Measurements from ENCODE around the gene WDR82. TPM values are rescaled to one million over a fixed set of nuclear protein-coding genes. Genes with fewer than 3 reads are reported as not detected.

The WDR82 gene
- total and polyA plus RNA-seq, 10 of the 15 experiments (the other 5 are each of a cell fraction or from before 2014, with no cell fraction given): 10.1 to 82.4 (median 48.7) TPM

DNA sequence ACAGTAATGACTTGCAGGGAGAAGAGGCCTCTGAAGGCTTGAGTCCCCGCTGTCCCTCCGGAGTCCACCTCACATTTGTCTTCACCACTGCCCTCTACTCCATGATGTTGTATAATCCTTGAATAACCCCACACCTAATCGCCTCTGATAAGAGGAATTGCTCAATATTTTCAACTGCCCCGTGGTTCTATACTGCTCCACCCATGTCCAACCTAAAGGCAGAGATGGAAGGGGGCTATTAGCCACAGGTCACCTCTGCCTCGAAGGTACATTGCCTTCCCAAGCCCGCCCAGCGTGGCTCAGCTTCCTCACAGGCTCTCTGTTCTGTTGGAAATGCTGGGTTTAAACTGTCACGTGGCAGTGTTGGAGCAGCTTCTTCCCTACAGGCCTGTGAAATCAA, 65.4 kb downstream of the WDR82 start (continued):
- TF ChIP-seq, protein P1, sequence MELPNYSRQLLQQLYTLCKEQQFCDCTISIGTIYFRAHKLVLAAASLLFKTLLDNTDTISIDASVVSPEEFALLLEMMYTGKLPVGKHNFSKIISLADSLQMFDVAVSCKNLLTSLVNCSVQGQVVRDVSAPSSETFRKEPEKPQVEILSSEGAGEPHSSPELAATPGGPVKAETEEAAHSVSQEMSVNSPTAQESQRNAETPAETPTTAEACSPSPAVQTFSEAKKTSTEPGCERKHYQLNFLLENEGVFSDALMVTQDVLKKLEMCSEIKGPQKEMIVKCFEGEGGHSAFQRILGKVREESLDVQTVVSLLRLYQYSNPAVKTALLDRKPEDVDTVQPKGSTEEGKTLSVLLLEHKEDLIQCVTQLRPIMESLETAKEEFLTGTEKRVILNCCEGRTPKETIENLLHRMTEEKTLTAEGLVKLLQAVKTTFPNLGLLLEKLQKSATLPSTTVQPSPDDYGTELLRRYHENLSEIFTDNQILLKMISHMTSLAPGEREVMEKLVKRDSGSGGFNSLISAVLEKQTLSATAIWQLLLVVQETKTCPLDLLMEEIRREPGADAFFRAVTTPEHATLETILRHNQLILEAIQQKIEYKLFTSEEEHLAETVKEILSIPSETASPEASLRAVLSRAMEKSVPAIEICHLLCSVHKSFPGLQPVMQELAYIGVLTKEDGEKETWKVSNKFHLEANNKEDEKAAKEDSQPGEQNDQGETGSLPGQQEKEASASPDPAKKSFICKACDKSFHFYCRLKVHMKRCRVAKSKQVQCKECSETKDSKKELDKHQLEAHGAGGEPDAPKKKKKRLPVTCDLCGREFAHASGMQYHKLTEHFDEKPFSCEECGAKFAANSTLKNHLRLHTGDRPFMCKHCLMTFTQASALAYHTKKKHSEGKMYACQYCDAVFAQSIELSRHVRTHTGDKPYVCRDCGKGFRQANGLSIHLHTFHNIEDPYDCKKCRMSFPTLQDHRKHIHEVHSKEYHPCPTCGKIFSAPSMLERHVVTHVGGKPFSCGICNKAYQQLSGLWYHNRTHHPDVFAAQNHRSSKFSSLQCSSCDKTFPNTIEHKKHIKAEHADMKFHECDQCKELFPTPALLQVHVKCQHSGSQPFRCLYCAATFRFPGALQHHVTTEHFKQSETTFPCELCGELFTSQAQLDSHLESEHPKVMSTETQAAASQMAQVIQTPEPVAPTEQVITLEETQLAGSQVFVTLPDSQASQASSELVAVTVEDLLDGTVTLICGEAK (IDR thresholded peaks at IDR 0.05; ENCODE audit: borderline replicate concordance): no peak
- TF ChIP-seq ZNF622 (IDR thresholded peaks at IDR 0.05): no peak

DNA sequence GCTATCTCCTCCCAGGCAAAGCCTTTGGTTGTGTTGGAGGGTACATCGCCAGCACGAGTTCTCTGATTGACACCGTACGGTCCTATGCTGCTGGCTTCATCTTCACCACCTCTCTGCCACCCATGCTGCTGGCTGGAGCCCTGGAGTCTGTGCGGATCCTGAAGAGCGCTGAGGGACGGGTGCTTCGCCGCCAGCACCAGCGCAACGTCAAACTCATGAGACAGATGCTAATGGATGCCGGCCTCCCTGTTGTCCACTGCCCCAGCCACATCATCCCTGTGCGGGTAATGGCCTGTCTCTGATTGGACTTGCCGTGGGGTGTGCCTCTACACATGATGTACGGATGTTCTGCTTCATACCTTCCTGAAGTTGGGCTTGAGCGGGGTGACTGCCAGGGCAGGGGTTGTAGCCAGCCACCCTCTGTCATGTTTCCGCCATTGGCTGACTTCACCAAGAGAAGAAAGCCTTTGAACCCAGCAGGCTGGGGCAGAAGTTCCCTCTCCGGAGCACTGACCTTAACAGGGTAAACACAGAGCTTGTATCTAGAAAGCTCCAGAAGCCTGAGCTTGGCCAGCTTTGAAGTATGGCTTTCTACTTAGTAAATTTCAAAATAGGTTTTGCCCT, 67.1 kb downstream of the WDR82 start:
- H4K20me1 ChIP-seq (ENCODE audit: control insufficient read depth, insufficient read depth): no peaks in the 10 kb centered on the region
- ATAC-seq (no peak), DNase-seq (ENCODE audit: low read depth, low spot score) (no peak), FAIRE-seq (no peak)
- no TSS peak for BruUV-seq (replicated peaks)
- no peaks in the 10 kb centered on the region; the same call in 1 of the 2 replicates for H3K79me2 ChIP-seq (ENCODE audit: control insufficient read depth, insufficient read depth, low read length)
- peak; percentile 30; the same call in 1 of the 2 replicates for TF ChIP-seq POLR2A (IDR thresholded peaks at IDR 0.05; ENCODE audit: low read depth, low read length)
- TF ChIP-seq CBX5 (IDR thresholded peaks at IDR 0.05; ENCODE audit: low read depth): no peak
- TF ChIP-seq SREBF2 (IDR thresholded peaks at IDR 0.05; ENCODE audit: low read length): no peak
- TF ChIP-seq HDGF (IDR thresholded peaks at IDR 0.05): no peak
- ChIA-PET SMC1A (ENCODE audit: uncharacterized antibody, unreplicated experiment) (interaction anchor here (0.5 kb wide), 1 partner anchor 30 kb away, joined by 4 read pairs; no protein-coding TSS in a partner anchor), POLR2A (interaction anchor here (1.0 to 1.5 kb wide), 3 partner anchors 10 to 49 kb away, joined by 3 read pairs; no protein-coding TSS in a partner anchor), RAD21 (ENCODE audit: unreplicated experiment) (interaction anchor here (1.5 kb wide), 1 partner anchor 9 kb away, joined by 4 read pairs; no protein-coding TSS in a partner anchor), CTCF (interaction anchor here (1.1 to 5.6 kb wide), 3 partner anchors 9 to 128 kb away, joined by 4 to 44 read pairs (median 6); no protein-coding TSS in a partner anchor)
- in situ Hi-C loops (cut with MboI) (no loop called here), intact Hi-C loops (cut with micrococcal nuclease; ENCODE audit: unreplicated experiment) (no loop called here)
- no peaks in the 10 kb centered on the region for H3K9me3 ChIP-seq (replicated peaks; ENCODE audit: control insufficient read depth, insufficient read depth, low read length)
- H3K4me3 ChIP-seq: no peak overlapping the region
- peaks cover 25 to 48% of the 10 kb centered on the region in 2 experiments for H3K36me3 ChIP-seq (ENCODE audit: control insufficient read depth in 2 of 2, insufficient read depth in 2 of 2, low read length in 1 of 2)
- no peak overlapping the region for H3K4me2 ChIP-seq (ENCODE audit: control insufficient read depth, insufficient read depth)
- WGBS (ENCODE audit: insufficient coverage, insufficient replicate concordance, low lambda C conversion rate, missing lambda C conversion rate): 95% methylated on average over 18 of the region's 18 CpGs
- no peaks in the 10 kb centered on the region for H3K4me1 ChIP-seq (ENCODE audit: control insufficient read depth, insufficient read depth, low read length)
- H3K27ac ChIP-seq (ENCODE audit: control insufficient read depth, insufficient read depth): no peak overlapping the region
- no peaks in the 10 kb centered on the region for H3K27me3 ChIP-seq (replicated peaks in 1 of 2; ENCODE audit: control insufficient read depth in 2 of 2, insufficient read depth in 2 of 2, low read length in 1 of 2)
- no peak overlapping the region for H2AFZ ChIP-seq (ENCODE audit: control insufficient read depth, low read depth, low read length)
- H3K9ac ChIP-seq (ENCODE audit: control insufficient read depth, insufficient read depth, low read length): no peak overlapping the region
